DND-41 (cell line): ENCODE data around the gene PCDH19.

ENCODE experiments used
- ATAC-seq: fragments of 200-7000 bp; cut with Tn5 transposase; 3 replicates; pipeline ENCODE4 v1.9.1; 2021; ENCODE audit warnings: low read depth; ENCODE audit not compliant: insufficient read depth
- DNase-seq: peaks from one replicate; pipeline ENCODE4 v3.0.0-alpha.2; 2020
- H2AFZ ChIP-seq: 2 replicates; pipeline ENCODE4 v1.6.0; 2012; ENCODE audit warnings: low read depth, low read length
- H3K27ac ChIP-seq: 2 replicates; pipeline ENCODE4 v1.5.1; 2012; ENCODE audit warnings: low read length, inconsistent platforms
- H3K27me3 ChIP-seq: fragments of 200-600 bp; sonication (generic); 2 replicates; pipeline ENCODE4 v1.6.0; 2012; ENCODE audit warnings: low read length, mild to moderate bottlenecking, inconsistent platforms; ENCODE audit not compliant: insufficient read depth, poor library complexity
- H3K36me3 ChIP-seq: 2 replicates; pipeline ENCODE4 v1.5.1; 2012; ENCODE audit warnings: low read length, inconsistent platforms; ENCODE audit not compliant: insufficient read depth
- H3K4me1 ChIP-seq: 2 replicates; pipeline ENCODE4 v1.5.1; 2012; ENCODE audit warnings: mild to moderate bottlenecking, low read length; ENCODE audit not compliant: insufficient read depth
- H3K4me2 ChIP-seq: 2 replicates; pipeline ENCODE4 v1.6.0; 2012; ENCODE audit warnings: mild to moderate bottlenecking, moderate library complexity, low read length, inconsistent platforms; ENCODE audit not compliant: insufficient read depth
- H3K4me3 ChIP-seq, 2 experiments: fragments of 200-600 bp in 1 of 2; shearing (Covaris generic) in 1 of 2; 2 replicates each; pipeline ENCODE4 v1.5.1; 2012 to 2016; ENCODE audit warnings: inconsistent platforms in 2 of 2, low read length in 2 of 2, mild to moderate bottlenecking in 2 of 2, low read depth in 1 of 2, moderate library complexity in 1 of 2
- H3K79me2 ChIP-seq: 2 replicates; pipeline ENCODE4 v1.6.0; 2012; ENCODE audit warnings: low read length, inconsistent platforms; ENCODE audit not compliant: insufficient read depth
- H3K9ac ChIP-seq: 2 replicates; pipeline ENCODE4 v1.6.0; 2012; ENCODE audit warnings: low read depth, mild to moderate bottlenecking, inconsistent platforms, low read length, moderate library complexity
- H3K9me3 ChIP-seq: 2 replicates; pipeline ENCODE4 v1.5.1; 2012; ENCODE audit warnings: low read length, moderate library complexity, mild to moderate bottlenecking, inconsistent platforms; ENCODE audit not compliant: insufficient read depth, severe bottlenecking
- H4K20me1 ChIP-seq: 2 replicates; pipeline ENCODE4 v1.6.0; 2012; ENCODE audit warnings: low read length; ENCODE audit not compliant: insufficient read depth
- EZH2 ChIP-seq: IDR thresholded peaks from 3 replicates; pipeline ENCODE4 v1.6.1; 2012; ENCODE audit warnings: borderline replicate concordance, low read depth, mild to moderate bottlenecking, moderate library complexity, low read length, inconsistent platforms; ENCODE audit not compliant: severe bottlenecking
- TF ChIP-seq, protein P1 (sequence below): IDR thresholded peaks from 2 replicates; pipeline ENCODE4 v1.5.1; 2012; ENCODE audit warnings: borderline replicate concordance, low read length, moderate library complexity, mild to moderate bottlenecking; ENCODE audit not compliant: poor library complexity, severe bottlenecking; ENCODE audit errors: extremely low read depth

The PCDH19 gene

DNA sequence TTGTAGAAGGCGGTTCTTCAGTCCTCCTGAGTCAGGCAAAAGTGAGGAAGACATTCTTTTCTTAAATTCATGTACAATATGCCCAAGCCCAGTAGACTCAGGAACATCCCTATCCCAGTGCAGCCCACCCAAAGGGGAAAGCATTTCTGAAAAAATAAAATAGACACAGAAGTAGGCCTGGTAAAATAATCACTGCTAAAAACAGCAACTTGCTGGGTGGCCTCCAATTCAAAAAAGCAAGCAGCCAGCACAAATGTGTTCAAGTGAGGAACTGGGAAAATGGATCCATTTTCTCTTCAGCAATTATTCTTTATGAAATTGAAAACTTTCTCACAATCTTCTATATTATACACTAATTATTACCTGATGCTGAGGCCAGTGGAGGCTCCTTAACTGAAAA lies 165.4 kb downstream of the PCDH19 start:
- ATAC-seq (no peak), DNase-seq (no peak)
- Histone ChIP-seq H2AFZ (no peak overlapping the region), H3K4me1 (no peaks in the 10 kb centered on the region), H3K4me2 (no peak overlapping the region), H3K27me3 (no peaks in the 10 kb centered on the region), H3K36me3 (no peaks in the 10 kb centered on the region), H4K20me1 (no peaks in the 10 kb centered on the region), H3K27ac (no peak overlapping the region), H3K79me2 (no peaks in the 10 kb centered on the region), H3K9me3 (no peaks in the 10 kb centered on the region), H3K9ac (no peak overlapping the region), H3K4me3 (no peak overlapping the region)
- TF ChIP-seq, protein P1, sequence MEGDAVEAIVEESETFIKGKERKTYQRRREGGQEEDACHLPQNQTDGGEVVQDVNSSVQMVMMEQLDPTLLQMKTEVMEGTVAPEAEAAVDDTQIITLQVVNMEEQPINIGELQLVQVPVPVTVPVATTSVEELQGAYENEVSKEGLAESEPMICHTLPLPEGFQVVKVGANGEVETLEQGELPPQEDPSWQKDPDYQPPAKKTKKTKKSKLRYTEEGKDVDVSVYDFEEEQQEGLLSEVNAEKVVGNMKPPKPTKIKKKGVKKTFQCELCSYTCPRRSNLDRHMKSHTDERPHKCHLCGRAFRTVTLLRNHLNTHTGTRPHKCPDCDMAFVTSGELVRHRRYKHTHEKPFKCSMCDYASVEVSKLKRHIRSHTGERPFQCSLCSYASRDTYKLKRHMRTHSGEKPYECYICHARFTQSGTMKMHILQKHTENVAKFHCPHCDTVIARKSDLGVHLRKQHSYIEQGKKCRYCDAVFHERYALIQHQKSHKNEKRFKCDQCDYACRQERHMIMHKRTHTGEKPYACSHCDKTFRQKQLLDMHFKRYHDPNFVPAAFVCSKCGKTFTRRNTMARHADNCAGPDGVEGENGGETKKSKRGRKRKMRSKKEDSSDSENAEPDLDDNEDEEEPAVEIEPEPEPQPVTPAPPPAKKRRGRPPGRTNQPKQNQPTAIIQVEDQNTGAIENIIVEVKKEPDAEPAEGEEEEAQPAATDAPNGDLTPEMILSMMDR: no peak
- TF ChIP-seq EZH2: no peak
